Thyroid gland (tissue), 4 donors: Measurements from ENCODE around the gene SGPL1. TPM values are rescaled to one million over a fixed set of nuclear protein-coding genes. Genes with fewer than 3 reads are reported as not detected.
A peak's percentile ranks its signal among the peaks of the same experiment; 100 is the strongest.

Source experiments
- DNase-seq, 2 donors: peaks; one replicate each; pipeline ENCODE4 v3.0.0-alpha.2; 2019
- H3K27ac ChIP-seq, 3 donors: fragments of 200-600 bp; sonication (generic); 1 replicate in 2 of 3; 2 replicates in 1 of 3; pipeline ENCODE4 v1.5.1; 2016 to 2019; ENCODE audit warnings: mild to moderate bottlenecking in 1 of 3, moderate library complexity in 1 of 3
- H3K27me3 ChIP-seq: fragments of 200-600 bp; sonication (generic); one replicate; pipeline ENCODE4 v1.5.1; 2019
- H3K36me3 ChIP-seq, 2 donors: fragments of 200-600 bp; sonication (generic); one replicate each; pipeline ENCODE4 v1.5.1; 2016 to 2019
- H3K4me1 ChIP-seq, 2 donors: fragments of 200-600 bp; sonication (generic); one replicate each; pipeline ENCODE4 v1.5.1; 2017 to 2019
- H3K4me3 ChIP-seq, 3 donors: fragments of 200-600 bp; sonication (generic); replicated peaks in 1 of 3; 1 replicate in 2 of 3; 2 replicates in 1 of 3; pipeline ENCODE4 v1.5.1; 2016; ENCODE audit warnings: mild to moderate bottlenecking in 1 of 3
- H3K9me3 ChIP-seq: fragments of 200-600 bp; sonication (generic); one replicate; pipeline ENCODE4 v1.5.1; 2017
- CTCF ChIP-seq, 6 experiments: fragments of 200-600 bp in 3 of 6; fragments of 450-650 bp in 3 of 6; sonication (generic) in 3 of 6; IDR thresholded peaks; one replicate each; pipeline ENCODE4 v1.5.1; 2016 to 2019; ENCODE audit warnings: antibody characterized with exemption in 6 of 6, mild to moderate bottlenecking in 2 of 6, inconsistent platforms in 1 of 6, moderate library complexity in 1 of 6
- POLR2A ChIP-seq, 2 donors: fragments of 450-650 bp; IDR thresholded peaks; one replicate each; pipeline ENCODE4 v1.6.1; 2017; ENCODE audit warnings: antibody characterized with exemption in 2 of 2, mild to moderate bottlenecking in 2 of 2, moderate library complexity in 1 of 2
- WGBS, 2 donors: methylation state at CpG; one replicate each; pipeline ENCODE4 v1.1.5; 2017; 5-methylcytosine and 5-hydroxymethylcytosine counted together
- intact Hi-C: fragments of 100-400 bp; cut with DNase I; formaldehyde crosslinking; loops from one replicate; pipeline ENCODE4 v1.15.1; 2023
- total RNA-seq, 4 donors: library from RNA; depleted of rRNA; stranded (reverse); fragments of >200 nt; gene quantifications; one replicate each; pipeline ENCODE4 v1.2.3, GENCODE V29; 2016

The SGPL1 gene
- total RNA-seq, 4 donors from 2014 or later: 40.6 to 64.4 (median 46.1) TPM

- TF ChIP-seq CTCF (IDR thresholded peaks at IDR 0.05) (no peak), POLR2A (IDR thresholded peaks at IDR 0.05) (no peak)
- 79 to 94% methylated on average over 6 to 12 of the region's 14 CpGs for WGBS, 2 donors
- no peaks in the 10 kb centered on the region for H3K4me1 ChIP-seq
- H3K4me3 ChIP-seq: no peak overlapping the region
- no peaks in the 10 kb centered on the region for H3K27me3 ChIP-seq
- no peaks in the 10 kb centered on the region for H3K9me3 ChIP-seq
- no peaks in the 10 kb centered on the region for H3K36me3 ChIP-seq
- peak; percentile 66 to 74 for DNase-seq
- intact Hi-C loops: no loop called here
- H3K27ac ChIP-seq: no peak overlapping the region
Observed at GRCh38 chr10:70774810-70775678, 40.7 kb upstream of the SGPL1 start.

DNA sequence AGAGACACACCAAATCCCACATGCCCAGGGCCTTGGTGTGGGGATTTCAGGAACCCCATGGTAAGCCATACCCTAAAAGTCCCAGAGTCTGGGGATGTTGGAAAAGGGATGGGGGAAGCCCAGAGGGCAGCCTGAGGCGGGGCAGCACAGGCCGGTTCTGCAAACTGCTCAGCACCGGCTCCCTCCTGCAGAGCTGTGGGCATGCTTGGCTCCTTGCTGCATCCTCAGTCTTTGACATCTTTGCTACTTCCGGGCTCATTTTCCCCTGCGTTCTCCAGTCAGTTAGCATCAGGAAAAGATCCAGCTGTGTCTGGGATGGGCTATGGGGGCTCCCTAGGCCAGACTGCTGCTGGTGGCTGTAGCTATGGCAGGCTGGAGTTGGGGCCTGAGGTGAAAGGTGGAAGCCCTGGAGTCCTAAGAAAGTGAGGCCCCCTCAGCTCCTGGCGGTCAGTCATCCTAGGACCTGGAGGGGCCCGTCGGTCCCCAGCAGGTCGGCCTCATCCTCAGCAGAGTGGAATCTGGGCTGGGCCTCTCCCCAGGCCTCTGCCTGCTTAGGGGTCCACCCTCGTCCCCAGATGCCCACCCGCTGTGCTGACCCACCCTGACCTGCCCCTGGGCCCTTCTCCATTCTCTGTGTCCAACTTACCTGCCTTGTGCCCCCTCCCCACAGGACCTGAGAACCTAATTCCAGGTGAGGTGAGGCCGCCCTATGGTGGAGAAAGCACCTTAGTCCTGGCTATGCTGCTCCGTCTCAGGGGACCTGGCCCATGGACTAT is 39.9 kb upstream of the SGPL1 start:
- DNase-seq: no peak
- TF ChIP-seq CTCF (IDR thresholded peaks at IDR 0.05) (no peak), POLR2A (IDR thresholded peaks at IDR 0.05) (no peak)
- no peaks in the 10 kb centered on the region for H3K27me3 ChIP-seq
- intact Hi-C loops: no loop called here
- H3K4me3 ChIP-seq: no peak overlapping the region
- H3K4me1 ChIP-seq: no peaks in the 10 kb centered on the region
- no peaks in the 10 kb centered on the region for H3K9me3 ChIP-seq
- no peaks in the 10 kb centered on the region for H3K36me3 ChIP-seq
- WGBS, 2 donors: 93% methylated on average over 5 to 9 of the region's 13 CpGs
- no peak overlapping the region for H3K27ac ChIP-seq

DNA sequence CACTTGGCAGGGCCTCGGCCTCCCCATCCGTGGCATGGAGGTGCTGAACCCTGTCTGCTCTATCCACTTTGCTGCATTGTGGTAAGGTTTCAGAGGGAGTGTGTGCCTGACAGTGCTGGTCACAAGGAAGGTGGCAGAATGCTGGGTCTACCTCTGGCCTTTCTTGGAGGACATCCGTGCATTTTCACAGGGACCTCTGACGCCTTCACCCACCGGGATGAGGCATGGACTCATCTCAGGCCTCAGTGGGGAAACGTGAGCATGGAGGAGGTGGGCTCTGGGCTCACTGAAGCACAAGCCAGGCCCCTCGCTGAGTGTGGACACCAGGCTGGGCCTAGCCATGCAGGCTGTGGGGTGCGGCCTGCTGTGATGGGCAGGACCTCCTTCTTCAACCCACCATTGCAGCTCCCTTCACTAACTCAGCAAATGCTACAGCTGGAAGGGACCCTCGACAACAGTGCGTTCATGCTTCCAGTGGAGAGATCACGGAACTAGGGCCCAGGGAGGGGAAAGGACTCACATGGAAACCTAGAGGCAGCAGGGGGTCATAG is 39.2 kb upstream of the SGPL1 start:
- Histone ChIP-seq H3K27me3 (no peaks in the 10 kb centered on the region), H3K36me3 (no peaks in the 10 kb centered on the region), H3K4me3 (no peak overlapping the region), H3K4me1 (no peaks in the 10 kb centered on the region), H3K27ac (no peak overlapping the region), H3K9me3 (no peaks in the 10 kb centered on the region)
- intact Hi-C loops: no loop called here
- DNase-seq: no peak
- 85 to 89% methylated on average over 10 to 11 of the region's 11 CpGs for WGBS, 2 donors
- no peak for TF ChIP-seq CTCF (IDR thresholded peaks at IDR 0.05)
- TF ChIP-seq POLR2A (IDR thresholded peaks at IDR 0.05): no peak

- Histone ChIP-seq H3K4me3 (no peak overlapping the region), H3K9me3 (no peaks in the 10 kb centered on the region), H3K4me1 (no peaks in the 10 kb centered on the region), H3K27me3 (no peaks in the 10 kb centered on the region), H3K27ac (no peak overlapping the region), H3K36me3 (no peaks in the 10 kb centered on the region)
- intact Hi-C loops: no loop called here
- WGBS, 2 donors: 94 to 96% methylated on average over 16 to 18 of the region's 18 CpGs
- DNase-seq: no peak
- TF ChIP-seq CTCF (IDR thresholded peaks at IDR 0.05): no peak
- TF ChIP-seq POLR2A (IDR thresholded peaks at IDR 0.05): no peak
Observed at GRCh38 chr10:70777063-70777875, 38.5 kb upstream of the SGPL1 start.
